NCI-H69 (cell line): ENCODE measurements around the gene SYNJ2.
"Not testable (repeated sequence)": the region's sequence is repeated elsewhere in the genome, so short reads cannot be mapped to it uniquely, and the experiment has no call there.

Experiments used
- DNase-seq: peaks from one replicate; lab custom pipeline; 2025; lab: John Stamatoyannopoulos, UW

The SYNJ2 gene, protein sequence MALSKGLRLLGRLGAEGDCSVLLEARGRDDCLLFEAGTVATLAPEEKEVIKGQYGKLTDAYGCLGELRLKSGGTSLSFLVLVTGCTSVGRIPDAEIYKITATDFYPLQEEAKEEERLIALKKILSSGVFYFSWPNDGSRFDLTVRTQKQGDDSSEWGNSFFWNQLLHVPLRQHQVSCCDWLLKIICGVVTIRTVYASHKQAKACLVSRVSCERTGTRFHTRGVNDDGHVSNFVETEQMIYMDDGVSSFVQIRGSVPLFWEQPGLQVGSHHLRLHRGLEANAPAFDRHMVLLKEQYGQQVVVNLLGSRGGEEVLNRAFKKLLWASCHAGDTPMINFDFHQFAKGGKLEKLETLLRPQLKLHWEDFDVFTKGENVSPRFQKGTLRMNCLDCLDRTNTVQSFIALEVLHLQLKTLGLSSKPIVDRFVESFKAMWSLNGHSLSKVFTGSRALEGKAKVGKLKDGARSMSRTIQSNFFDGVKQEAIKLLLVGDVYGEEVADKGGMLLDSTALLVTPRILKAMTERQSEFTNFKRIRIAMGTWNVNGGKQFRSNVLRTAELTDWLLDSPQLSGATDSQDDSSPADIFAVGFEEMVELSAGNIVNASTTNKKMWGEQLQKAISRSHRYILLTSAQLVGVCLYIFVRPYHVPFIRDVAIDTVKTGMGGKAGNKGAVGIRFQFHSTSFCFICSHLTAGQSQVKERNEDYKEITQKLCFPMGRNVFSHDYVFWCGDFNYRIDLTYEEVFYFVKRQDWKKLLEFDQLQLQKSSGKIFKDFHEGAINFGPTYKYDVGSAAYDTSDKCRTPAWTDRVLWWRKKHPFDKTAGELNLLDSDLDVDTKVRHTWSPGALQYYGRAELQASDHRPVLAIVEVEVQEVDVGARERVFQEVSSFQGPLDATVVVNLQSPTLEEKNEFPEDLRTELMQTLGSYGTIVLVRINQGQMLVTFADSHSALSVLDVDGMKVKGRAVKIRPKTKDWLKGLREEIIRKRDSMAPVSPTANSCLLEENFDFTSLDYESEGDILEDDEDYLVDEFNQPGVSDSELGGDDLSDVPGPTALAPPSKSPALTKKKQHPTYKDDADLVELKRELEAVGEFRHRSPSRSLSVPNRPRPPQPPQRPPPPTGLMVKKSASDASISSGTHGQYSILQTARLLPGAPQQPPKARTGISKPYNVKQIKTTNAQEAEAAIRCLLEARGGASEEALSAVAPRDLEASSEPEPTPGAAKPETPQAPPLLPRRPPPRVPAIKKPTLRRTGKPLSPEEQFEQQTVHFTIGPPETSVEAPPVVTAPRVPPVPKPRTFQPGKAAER (N-terminal part only)

DNA sequence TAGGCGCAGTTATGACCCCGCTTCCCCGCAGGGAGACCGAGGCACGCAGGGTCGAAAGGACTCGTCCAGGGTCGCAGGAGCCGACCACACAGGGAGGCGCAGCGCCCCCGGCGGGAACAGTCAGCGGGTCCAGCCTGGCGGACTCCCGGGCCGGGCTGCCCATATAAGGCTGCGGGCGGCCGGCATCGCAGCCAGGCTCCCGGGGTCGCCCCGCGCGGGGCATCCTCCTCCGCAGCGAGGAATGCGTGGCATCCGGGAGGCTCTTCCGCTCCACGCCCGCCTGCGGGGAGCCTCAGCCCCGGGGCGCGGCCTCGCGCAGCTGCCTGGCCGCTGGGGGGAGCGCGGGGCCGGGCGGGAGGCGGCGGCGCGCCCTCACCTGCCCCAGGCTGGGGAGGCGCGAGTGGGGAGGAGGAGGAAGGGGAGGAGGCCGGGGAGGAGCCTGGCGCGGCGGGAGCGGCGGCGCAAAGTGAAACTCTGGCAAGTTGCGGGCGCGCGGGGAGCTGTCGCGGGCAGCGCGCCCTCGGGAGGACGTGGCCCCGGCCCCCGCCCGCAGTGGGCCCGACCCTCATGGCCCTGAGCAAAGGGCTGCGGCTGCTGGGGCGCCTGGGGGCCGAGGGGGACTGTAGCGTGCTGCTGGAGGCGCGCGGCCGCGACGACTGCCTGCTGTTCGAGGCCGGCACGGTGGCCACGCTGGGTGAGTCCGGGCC lies at the start of gene SYNJ2:
TSS of gene SYNJ2 (plus strand) at position 469 of the 707 bp plus-strand sequence. CDS start at position 568, 99 bp downstream.
- peak; percentile 95 for DNase-seq

DNA sequence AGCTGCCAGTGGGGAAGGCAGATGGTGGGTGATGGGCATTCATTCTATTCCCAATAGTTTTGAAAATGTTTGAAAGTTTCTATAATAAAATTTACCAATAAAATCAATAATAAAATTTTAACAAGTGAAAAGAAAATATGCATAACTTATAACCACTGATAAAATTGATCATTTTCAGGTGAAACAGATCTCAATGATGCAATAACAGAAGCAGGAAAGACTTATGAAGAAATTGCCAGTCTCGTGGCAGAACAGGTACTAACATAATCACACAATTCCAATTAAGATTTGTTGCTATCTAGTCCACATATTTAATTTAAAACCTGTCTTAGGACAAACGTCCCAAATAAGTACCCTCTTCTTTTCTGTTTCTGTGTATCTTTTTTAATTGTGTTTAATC lies 45.9 kb upstream of the SYNJ2 start:
- DNase-seq, result no peak

- DNase-seq, result no peak
Observed at GRCh38 chr6:157937318-157937717, 44.3 kb upstream of the SYNJ2 start.

GRCh38 chr6:157937916-157938315 lies 43.7 kb upstream of the SYNJ2 start:
- DNase-seq, result no peak

DNA sequence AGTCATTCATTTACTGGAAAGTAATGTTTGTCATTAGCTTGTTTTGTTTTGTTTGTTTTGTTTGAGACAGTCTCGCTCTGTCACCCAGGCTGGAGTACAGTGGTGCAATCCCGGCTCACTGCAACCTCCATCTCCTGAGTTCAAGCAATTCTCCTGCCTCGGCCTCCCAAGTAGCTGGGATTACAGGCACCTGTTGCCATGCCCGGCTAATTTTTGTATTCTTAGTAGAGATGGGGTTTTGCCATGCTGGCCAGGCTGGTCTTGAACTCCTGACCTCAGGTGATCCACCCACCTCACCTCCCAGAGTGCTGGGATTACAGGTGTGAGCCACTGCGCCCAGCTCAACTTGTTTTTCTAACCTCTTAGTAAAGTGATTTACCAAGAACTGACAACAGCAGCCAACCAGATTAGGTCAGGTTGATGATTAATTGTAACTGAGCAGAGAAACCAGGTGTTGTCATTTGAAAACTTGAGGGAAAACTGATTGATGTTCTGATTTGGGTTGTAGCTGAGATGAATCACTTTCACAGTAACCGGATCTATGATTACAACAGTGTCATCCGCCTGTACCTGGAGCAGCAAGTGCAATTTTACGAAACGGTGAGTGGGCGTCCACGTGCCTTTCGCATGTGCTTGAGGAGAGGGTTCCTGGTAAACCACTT lies 41.2 kb upstream of the SYNJ2 start:
- not testable (repeated sequence) for DNase-seq

GRCh38 chr6:157941101-157941863 lies 40.4 kb upstream of the SYNJ2 start:
- no peak for DNase-seq

DNA sequence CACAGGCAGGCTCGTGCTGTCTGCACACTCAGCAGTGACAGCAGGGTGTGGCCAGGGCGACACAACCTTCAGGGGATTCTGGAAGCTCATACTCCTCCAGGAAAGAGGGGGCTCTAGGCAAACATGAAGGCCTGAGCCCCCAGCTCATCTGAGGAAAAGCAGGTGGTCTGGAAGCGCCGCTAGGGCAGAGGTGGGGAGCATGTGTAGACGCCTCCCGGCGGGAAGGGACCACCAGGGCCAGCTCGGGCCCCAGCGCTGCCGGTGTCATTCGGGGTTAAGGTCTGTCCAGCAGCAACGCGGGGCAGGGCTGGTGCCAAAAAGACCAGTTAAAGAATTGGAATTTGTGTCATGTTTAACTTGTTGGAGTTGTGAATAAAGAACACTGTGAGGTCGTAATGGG lies 39.3 kb upstream of the SYNJ2 start:
- no peak for DNase-seq

GRCh38 chr6:157943249-157943963 lies 38.3 kb upstream of the SYNJ2 start:
- no peak for DNase-seq

DNA sequence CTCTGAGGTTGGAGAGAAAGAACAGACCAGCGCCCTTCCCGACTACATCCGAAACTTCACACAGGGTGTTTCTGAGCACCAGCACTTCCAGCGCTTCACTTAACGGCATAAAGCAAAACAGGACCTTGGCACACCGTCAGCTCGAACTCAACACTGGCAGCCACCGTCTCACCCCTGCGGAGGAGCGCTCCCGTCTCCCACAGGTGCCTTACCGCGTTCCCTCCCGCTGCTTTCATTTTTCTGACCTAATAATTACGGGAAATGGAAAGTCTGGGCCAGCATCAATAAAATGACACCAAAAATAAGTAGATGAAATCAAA lies 37.7 kb upstream of the SYNJ2 start:
- no peak for DNase-seq

- DNase-seq, result no peak
Observed at GRCh38 chr6:157944983-157945931, 36.4 kb upstream of the SYNJ2 start.

DNA sequence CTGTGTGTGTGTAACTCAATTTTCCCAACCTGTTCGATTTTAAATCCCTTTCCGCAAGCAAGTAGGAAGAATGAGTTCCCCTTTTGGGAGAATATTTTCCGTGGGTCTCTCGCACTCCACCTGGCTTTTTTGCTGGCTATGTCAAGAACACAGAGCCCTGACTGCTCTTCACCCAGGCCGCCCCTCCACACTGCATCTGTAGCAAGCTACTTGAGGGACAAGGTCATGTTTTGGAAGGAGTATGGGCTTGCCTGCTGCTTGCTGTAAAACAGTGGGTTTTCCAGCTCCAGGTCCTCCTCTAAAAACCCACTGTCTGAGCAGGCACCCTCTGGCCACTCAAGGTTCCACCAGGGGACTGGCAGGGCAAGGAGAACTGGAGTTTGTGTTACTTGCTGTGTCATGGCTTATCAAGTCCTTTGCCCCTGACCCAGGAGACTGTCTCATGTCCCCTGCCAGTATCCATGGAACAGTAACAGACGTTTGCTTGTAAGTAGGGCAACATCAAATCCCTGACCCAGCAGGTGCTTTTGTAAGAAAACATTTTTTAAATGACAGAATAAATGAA lies 35.5 kb upstream of the SYNJ2 start:
- DNase-seq, result no peak

DNA sequence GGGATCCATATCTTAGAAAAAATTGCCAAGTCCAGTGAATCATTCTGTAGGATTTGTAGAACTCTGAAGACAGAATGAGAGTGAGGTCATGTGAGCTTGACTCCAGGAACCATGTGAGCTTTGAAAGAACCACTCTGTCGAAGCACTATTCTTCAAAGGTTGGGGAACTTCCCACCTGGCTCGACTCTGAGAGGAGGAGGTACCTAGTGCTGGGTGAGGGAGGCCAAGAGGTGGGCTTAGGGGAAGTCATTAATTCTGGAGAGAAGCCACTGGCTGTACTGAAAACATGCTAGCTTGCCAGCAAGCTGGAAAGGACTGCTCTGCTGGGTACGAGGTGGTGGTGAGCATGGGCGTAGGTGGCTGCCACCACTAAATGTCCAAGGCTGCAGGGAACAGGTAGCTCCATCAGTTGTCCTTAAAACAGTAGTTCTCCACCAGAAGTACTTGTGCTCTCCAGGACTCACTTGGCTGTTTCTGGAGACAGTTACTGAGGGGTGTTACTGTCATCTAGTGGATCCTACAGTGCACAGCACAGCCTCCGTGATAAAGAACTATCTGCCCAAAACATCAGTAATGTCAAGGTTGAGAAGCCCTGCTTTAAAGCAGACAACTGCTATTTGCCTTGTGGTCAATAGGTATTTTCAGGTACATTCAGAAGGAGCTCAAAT lies 34.7 kb upstream of the SYNJ2 start:
- DNase-seq, result peak; percentile 36

- DNase-seq, result not testable (repeated sequence)
Observed at GRCh38 chr6:157950899-157951298, 30.8 kb upstream of the SYNJ2 start.

- no peak for DNase-seq
Observed at GRCh38 chr6:157951828-157952227, 29.8 kb upstream of the SYNJ2 start.

GRCh38 chr6:157952861-157953351 lies 28.8 kb upstream of the SYNJ2 start:
- no peak for DNase-seq

DNA sequence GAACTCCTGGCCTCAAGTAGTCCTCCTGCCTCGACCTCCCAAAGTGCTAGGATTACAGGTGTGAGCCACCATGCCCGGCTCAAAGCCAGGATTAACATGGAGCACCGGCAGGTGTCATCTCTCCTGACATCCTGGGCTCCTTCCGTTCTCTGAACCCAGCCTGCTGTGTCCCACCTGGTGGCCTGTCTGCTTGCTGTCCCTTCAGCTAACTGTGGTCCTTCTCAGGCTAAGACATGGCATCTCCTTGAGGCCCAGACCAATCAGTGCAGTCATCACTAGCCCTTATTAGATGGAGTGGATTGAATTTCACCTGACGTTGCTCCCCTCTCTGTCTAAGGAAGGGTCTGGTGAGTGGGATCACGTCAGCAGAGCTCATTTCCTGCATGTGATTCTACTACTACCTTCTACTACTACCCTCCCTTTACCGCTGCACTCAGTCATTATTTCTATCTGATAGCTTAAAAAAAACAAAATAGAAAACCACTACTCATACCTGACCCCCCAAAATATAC lies 28.0 kb upstream of the SYNJ2 start:
- peak; percentile 57 for DNase-seq
